HG03139 (cell line): Measurements from ENCODE around the gene DUSP5.

Experiments
- ATAC-seq: cut with Tn5 transposase; IDR thresholded peaks from one replicate; pipeline ENCODE4 v1.9.1; 2021; ENCODE audit not compliant: unreplicated experiment

The DUSP5 gene

DNA sequence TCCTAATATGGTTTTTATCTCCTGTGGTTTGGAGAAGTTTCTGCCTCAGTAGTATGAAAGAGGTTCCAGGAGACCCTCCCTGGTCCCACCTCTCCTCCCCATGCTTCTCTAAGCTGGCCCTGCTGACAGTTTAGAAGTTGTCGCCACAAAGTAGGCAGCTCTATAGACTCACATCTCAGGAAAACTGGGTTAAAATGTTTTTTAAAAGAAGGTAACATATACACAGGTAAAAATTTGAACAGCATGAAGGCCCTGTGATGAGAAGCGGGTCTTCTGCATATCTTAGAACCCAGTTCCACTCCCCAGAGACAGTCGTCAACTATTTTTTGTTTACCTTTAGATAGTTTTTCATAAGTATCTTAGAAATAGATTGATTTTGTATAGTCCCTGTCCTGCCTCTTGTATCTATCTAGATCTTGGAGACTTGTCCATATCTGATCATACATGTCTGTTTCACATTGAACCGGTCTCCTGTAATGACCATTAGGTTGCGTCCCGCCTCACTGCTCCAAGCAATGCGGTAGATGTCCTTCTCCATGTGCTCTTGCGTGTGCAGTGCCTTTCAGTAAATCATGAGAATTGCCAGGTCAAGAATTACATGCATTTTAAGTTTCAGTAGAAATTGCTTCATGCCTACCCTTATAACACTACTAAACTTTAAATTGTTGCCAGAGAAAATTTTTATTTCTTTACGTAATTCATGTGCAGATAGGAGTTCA is 2.2 kb downstream of the DUSP5 start:
- ATAC-seq: no peak

GRCh38 chr10:110500515-110500905 is 2.8 kb downstream of the DUSP5 start:
- ATAC-seq: no peak

- ATAC-seq: no peak
Observed at GRCh38 chr10:110501142-110501937, 3.6 kb downstream of the DUSP5 start.

DNA sequence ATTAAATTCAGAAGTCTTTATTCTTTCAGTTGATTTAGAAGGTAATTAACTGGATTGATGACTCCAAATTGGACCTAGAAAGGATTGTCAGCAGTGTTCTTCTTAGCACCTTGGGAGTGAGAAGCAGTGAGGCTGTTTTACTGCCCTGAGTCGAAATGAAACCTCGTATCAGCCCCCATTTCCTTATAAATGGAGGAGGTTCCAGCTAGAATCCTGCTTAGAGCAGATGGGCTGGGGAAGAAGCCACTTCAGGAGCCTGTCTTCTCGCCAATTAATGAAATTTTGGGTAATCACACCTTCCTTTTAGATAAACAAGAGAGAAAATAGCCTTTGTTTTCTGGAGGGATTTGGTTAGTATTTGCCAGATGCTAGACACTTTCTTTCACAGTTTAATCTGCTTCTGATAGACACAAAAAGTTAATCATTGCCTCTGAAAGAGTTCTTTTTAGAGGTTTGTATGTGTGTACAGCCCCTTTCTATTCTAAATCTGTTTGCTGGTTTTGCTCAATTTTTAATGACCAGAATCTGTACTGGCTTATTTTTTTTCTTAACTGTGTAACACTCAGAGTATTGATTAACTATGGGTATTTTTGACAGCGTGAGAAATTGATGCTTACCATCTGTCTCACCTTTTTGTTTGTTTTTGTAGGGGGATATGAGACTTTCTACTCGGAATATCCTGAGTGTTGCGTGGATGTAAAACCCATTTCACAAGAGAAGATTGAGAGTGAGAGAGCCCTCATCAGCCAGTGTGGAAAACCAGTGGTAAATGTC is 4.6 kb downstream of the DUSP5 start:
- ATAC-seq: no peak

DNA sequence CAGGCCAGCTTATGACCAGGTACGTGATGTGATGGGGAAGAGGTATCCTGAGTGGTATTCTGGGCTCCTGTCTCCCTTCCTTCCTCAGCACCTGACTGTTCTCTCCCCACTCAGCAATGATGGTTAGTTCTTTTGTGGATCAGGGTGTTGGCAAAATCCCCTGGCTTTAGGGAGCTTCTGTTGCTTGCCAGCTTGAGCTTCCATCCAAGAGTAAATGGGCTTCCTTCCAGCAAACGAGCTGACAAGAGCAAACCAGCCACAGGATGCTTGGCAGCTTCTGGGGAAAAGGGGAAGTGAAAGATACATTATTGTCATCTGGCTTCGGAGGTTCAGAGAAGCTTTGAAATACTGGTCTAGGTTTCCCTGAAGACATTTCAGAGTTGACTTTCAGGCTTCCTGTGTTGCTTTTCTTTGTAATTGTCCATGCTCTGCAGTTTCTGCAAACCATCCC is 5.2 kb downstream of the DUSP5 start:
- peak; percentile 32 for ATAC-seq

GRCh38 chr10:110503528-110504110 is 5.9 kb downstream of the DUSP5 start:
- ATAC-seq: no peak

DNA sequence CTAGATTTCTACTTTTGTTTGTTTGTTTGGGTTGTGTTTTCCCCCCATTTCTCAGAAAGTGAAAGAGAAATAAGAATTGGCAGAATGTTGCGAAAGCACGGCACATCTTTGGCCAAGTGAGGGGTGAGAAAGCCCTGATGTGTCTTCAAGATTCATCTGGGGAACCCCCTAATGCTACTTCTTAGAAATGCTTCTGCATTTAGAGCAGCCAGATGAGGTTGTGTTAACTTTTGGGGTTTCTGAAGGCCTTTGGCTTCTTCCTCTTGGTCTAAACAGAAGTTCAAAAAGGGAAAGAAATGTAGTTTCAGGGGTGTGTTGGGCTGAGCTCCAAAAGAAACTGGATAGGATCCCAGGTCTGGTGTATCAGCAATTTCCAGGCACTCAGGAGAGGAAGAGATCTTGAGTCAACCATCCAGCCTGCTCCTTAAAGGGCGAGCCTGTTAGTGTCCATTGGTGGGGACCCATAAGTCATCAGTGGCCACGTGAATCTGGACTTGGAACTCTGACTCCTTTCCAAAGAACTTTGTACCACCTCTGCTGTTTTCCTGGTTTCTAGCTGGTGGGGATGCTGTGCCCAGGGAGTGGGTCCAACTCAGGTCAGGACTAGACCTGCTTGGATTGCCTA is 6.5 kb downstream of the DUSP5 start:
- ATAC-seq: peak; percentile 52

GRCh38 chr10:110505130-110505770 is 7.5 kb downstream of the DUSP5 start:
- no peak for ATAC-seq

DNA sequence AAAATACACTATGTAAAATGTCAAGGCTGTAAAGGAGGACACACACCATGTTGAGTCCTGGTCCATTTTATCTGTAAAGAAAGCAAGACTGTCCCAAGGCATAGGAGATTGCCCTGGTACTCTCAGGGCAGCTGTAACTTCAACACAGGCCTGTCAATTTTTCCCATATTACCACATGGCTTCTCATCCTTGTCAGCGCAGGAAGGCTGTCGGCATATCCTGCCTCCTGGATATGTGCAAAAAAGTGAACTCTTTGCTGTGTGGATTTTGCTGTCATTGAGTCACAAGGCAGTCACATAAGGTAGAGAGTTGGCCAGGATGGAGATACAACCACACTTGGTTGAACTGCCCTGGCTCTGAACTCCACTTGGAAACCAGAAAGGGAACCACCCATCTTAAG is 8.7 kb downstream of the DUSP5 start:
- ATAC-seq: no peak

DNA sequence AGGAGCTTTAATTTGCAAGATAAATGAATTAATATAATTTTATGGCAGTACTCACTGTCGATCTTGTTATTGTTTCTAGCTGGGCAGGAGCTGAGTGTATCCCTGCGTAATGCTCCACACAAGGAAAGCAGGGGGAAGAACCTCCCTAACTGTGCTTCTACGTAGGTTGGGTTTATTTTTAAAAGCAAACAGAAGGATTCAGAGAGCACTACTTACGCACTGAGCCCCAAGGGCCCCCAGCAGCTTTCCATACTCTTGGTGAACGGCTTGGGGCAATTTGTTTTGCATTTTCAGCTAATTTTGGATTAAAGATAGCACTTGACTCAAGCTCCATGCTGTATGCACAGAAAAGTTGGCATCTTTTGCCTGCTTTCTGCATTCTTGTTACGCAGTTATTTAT is 9.6 kb downstream of the DUSP5 start:
- ATAC-seq: no peak

GRCh38 chr10:110508159-110508788 is 10.6 kb downstream of the DUSP5 start:
- ATAC-seq: no peak

- ATAC-seq: no peak
Observed at GRCh38 chr10:110508806-110509544, 11.3 kb downstream of the DUSP5 start.

- ATAC-seq: no peak
Observed at GRCh38 chr10:110509560-110509959, 11.9 kb downstream of the DUSP5 start.

DNA sequence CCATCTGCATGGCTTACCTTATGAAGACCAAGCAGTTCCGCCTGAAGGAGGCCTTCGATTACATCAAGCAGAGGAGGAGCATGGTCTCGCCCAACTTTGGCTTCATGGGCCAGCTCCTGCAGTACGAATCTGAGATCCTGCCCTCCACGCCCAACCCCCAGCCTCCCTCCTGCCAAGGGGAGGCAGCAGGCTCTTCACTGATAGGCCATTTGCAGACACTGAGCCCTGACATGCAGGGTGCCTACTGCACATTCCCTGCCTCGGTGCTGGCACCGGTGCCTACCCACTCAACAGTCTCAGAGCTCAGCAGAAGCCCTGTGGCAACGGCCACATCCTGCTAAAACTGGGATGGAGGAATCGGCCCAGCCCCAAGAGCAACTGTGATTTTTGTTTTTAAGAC is 12.4 kb downstream of the DUSP5 start:
- ATAC-seq: no peak

GRCh38 chr10:110510730-110511129 is 13.0 kb downstream of the DUSP5 start:
- ATAC-seq: no peak

- ATAC-seq: no peak
Observed at GRCh38 chr10:110511734-110512449, 14.2 kb downstream of the DUSP5 start.

DNA sequence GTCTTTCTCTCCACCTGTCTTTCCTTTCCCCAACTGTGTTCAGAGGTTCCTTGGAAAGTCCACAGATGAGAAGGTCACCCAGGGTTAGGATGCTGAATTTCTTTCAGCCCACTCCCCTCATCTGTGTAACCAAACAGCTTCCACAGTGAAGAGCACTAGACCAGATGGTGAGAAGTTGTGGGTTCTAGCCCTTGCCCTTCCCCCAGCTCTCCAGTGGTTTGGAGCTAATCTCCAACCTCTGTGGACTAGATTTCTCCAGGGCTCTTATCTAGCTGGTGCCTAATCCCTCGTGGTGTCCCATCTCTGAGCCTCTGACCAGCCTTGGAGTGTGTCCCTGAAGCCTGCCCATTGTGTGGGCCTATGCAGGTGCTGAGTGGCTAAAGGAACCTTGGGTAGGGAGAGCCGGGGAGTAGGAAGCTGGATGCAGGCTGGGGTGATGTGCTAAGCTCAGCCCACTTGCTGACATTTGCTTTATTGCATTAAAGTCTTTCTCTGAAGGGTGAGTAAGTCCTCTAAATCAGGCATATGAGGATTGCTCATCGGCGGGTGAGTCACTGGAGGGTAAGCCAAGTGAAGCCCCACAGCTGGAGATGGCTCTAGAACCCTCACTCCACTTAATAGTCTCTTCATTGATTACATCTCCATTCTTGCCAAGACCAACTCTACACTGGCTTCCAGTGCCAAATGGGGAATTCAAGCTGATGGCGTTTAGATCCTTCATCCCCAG is 14.9 kb downstream of the DUSP5 start:
- no peak for ATAC-seq

DNA sequence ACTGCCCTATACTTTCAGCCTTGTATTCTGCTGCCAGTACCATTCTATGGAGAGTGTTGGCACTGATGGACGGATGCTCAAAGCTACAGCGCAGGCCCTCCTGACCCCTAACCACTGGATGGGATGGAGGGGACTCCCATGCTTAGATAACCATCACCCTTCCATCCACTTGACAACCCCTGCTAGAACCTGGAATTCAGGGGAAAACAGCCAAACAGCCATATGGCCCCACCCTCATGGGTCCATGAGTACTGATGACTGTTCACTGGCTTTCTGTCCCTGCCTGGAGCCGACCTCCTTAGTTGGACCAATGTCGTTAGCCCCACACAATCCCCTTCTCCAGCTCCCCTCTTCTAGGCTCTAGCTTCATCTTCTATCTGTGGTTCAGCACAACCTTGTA is 16.2 kb downstream of the DUSP5 start:
- ATAC-seq: no peak
